ENCODE results near the gene FAF1. TPM values are rescaled to one million over a fixed set of nuclear protein-coding genes. Genes with fewer than 3 reads are reported as not detected.

FAF1 gene
- total RNA-seq, 1 donor from 2014 or later: 40.5 TPM

GRCh38 chr1:50490640-50491039 is 469.4 kb downstream of the FAF1 start:
- DNase-seq (ENCODE audit: low spot score): no peak

GRCh38 chr1:50488876-50489275 is 471.2 kb downstream of the FAF1 start:
- no peak for DNase-seq (ENCODE audit: low spot score)

DNA sequence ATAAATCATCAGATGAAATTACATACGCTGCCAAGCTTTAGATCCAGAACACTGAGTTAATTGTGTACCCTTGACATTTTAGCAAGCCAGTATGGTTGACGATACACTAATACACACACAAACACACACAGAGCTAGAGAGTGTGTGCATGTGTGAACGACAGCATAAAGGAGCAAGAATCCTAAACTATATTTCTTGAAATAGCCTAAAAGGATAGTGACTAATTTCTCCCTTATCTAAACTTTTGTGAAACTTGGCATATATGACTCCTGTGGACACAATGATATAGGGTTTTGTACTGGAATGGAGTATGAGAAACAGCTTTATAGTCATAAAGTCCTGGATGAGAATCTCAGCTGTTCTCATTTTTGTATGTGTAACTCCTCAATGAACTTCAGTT is 471.7 kb downstream of the FAF1 start:
- no peak for DNase-seq (ENCODE audit: low spot score)

DNA sequence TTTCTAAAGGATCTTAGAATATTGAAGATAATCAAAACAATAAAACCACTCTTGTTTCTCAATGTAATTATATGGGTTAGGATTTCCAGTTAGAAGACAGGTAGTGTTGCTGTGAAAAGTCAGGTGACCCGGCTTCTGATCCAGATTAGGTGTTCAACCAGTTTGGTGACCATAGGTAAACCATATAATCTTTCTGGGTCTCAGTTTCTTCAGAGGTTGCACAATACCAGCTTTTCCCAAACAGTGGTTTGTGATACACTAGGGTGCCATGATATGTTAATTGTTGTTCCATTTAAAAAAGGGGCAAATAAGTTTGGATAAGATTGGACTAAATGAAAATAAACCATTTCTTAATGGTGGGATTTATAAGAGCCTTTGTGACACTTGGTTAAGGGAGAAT is 472.3 kb downstream of the FAF1 start:
- DNase-seq (ENCODE audit: low spot score): no peak

DNA sequence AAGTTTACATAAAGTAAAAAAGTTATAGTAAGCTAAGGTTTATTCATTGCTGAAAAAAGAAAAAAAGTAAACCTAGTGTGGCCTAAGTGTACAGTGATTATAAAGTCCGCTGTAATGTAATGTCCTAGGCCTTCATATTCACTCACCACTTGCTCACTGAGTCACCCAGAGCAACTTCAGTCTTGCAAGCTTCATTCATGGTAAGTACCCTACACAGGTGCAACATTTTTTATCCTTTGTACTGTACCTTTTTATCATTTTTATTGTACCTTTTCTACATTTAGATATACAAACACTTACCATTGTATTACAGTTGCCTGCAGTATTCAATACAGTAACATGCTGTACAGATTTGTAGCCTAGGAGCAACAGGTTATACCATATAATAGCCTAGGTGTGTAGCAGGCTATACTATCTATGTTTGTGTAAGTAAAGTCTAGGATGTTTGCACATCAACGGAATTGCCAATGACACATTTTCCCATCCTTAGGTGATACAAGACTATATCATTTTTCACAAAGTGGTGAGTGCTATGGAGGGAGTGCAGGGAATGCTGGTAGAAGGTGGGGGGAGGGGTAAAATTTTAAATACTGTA is 478.8 kb downstream of the FAF1 start:
- DNase-seq (ENCODE audit: low spot score): no peak

- DNase-seq (ENCODE audit: low spot score): no peak
These were observed 483.3 kb downstream of the FAF1 start for GRCh38 chr1:50476800-50477199.

DNA sequence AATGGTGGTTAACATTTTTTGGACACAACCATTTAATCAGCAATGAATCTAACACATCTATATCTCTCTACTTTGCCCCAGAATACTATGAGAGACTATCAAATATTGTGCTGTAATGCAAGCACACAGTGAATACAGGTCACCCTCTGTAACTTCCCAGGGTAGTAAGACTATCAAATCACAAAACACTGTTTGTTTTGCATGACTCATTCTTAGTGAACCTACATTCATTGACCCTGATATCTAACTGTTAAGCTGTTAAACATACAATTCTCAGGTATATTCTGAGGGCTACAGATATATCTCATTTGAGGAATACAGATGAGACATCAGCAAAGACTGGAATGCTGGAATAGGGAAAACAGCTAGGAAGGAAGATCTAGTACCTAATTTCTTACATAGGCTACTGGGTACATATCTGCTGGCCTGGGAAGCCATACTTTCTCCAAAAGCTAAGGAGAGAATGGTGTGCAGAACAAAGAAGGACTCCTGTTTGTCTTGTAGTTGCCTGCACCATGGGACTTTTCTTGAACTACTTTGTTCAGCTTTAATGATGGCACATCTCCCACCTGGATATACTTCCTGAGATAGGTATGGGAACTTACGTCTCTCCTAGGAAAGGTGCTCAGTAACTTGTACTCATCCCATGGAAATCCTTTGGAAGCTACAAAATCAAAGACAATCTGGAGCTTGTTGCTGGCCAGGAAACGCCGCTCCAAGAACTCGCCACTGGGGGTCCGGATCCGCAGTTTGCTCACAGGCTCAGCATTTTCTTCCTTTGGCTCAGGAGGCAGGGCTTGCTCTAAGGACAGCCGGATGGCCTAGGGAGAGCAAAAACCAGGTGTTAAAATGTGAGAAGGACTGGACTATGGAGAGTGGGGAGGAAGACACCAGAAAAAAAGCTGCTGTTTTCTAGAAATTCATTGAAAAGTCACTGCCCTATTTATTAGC is 484.9 kb downstream of the FAF1 start:
- no peak for DNase-seq (ENCODE audit: low spot score)

- no peak for DNase-seq (ENCODE audit: low spot score)
These were observed 486.6 kb downstream of the FAF1 start for GRCh38 chr1:50473513-50473912.

- DNase-seq (ENCODE audit: low spot score): no peak
These were observed 488.1 kb downstream of the FAF1 start for GRCh38 chr1:50471967-50472366.

DNA sequence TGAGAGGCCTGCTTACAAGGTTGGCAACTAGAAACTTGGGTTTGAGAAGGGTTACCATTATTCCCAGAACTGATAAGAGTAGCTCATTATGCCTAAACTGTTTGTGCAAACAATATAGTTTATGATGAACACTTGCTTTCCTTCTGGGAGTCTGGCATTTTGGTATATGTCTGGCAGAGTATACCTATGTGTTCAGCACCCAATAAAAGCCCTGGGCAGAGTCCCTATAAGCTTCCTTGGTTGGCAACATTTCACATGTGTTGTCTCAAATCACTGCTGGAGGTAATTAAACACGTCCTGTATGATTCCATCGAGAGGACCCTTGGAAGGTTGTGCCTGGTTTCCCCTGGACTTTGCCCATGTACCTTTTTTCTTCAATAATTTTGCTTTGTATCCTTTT is 497.1 kb downstream of the FAF1 start:
- DNase-seq (ENCODE audit: low spot score): no peak

GRCh38 chr1:50458507-50458906 is 501.6 kb downstream of the FAF1 start:
- no peak for DNase-seq (ENCODE audit: low spot score)

DNA sequence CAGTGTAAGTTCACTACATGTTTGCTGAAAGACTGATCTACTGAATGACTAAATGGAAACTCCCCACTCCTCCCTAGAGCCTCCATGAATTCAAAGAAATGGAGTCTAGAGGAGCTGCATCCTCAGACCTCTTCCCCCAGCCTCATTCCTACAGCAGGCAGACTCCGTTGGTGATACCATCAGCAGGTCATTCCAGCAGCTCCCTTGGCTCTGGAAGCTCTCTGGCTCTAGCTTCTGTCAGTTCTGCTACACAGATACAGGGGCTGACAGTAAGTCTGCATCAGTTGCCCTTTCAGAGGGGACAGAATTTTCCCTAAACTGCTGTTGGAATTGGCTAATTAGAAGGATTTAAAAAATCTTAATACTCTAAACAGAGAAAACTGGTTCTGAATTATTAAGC is 505.2 kb downstream of the FAF1 start:
- DNase-seq (ENCODE audit: low spot score): no peak

DNA sequence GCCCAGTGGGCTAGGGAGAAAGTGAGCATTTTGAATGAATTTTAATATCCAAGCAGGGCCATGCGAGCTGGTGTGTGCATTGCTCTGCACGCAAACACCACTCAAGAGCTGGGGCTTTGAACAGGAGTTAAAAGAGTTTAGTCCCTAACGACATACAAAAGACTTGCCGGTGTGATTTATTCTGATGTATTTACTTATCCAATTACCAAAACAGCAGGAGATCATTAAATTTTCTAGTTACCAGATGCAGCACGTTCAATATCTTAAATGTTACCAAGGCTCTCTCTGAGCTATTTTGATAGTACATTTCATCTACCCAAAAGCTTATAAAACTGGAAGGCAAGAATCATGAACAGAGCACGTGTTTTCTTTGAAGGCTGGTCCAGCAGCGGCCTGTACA is 506.8 kb downstream of the FAF1 start:
- DNase-seq (ENCODE audit: low spot score): no peak

DNA sequence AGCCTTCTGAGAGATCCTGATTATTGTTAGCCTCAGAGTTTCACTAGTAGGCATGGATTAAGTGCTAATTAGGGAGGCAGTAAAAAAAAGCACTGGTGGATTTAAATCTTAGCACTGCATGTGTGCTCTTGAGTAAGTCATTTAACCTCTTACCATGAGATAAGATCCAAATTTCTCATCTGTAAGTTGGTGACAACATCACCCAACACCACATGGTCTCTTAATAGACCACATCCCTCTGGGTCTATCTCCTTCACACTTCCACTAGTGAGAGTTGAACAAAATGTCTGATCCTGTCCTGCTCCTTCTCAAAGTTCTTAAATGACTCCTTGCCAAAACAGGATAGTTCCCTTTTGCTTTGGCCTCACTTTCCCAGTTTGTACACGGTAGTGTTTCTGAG is 507.4 kb downstream of the FAF1 start:
- DNase-seq (ENCODE audit: low spot score): no peak

- DNase-seq (ENCODE audit: low spot score): no peak
These were observed 509.0 kb downstream of the FAF1 start for GRCh38 chr1:50450861-50451653.

GRCh38 chr1:50447961-50448360 is 512.1 kb downstream of the FAF1 start:
- no peak for DNase-seq (ENCODE audit: low spot score)

- no peak for DNase-seq (ENCODE audit: low spot score)
These were observed 518.9 kb downstream of the FAF1 start for GRCh38 chr1:50441183-50441582.

GRCh38 chr1:50438945-50439344 is 521.1 kb downstream of the FAF1 start:
- DNase-seq (ENCODE audit: low spot score): no peak

- DNase-seq (ENCODE audit: low spot score): no peak
These were observed 523.6 kb downstream of the FAF1 start for GRCh38 chr1:50436489-50436888.

GRCh38 chr1:50430010-50430405 is 530.1 kb downstream of the FAF1 start:
- DNase-seq (ENCODE audit: low spot score): no peak

- DNase-seq (ENCODE audit: low spot score): no peak
These were observed 532.0 kb downstream of the FAF1 start for GRCh38 chr1:50427818-50428779.
